Ecto neural progenitor cell (in vitro differentiated cells): ENCODE measurements around the gene DUOXA2.

Experiments
- DNase-seq: peaks from one replicate; pipeline ENCODE4 v3.0.0-alpha.2; 2018; ENCODE audit warnings: low spot score

DUOXA2 gene

DNA sequence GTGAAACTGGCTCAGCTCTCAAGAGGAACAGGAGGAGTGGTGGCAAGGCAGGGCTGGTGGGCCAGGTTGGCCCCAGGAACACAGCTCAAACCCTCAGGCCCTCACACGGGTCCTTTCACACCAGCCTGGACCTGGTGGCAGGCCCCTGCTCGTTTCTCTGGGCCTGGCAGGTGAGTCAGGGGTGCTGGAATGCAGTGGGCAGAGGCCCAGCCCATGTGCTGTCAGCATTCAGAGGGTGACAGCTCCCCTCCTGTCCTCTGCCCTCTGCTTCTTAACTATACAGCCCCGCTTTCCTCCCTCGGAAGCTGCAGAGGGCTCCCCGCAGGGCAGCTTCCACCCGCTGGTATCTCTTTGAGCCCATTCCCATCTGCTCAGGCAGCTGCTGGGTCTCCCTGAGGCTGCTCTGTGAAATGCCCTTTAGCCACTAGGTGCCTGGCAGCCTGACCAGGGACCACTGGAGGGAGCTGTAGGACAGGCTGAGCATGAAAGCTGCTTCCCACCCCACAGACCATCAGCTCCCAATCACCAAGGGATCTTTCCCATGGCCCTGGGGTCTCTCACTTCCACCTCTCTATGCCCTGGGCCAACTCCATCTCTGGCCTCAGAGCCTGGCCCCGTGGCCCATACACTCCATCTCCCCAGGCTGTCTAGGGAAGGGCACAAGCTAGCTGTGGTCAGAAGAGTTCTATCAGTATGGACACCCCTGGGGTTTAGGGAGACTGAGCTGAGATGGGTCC, 48.8 kb downstream of the DUOXA2 start:
- DNase-seq, result peak; percentile 86

DNA sequence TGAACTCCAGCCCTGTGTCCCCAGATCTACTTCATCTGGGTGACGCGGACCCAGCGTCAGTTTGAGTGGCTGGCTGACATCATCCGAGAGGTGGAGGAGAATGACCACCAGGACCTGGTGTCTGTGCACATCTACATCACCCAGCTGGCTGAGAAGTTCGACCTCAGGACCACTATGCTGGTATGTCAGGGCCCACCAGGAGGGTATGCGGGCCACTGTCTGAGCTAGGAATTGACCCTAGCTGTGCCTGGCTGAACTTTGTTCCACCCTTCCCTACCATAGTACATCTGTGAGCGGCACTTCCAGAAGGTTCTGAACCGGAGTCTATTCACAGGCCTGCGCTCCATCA, 49.4 kb downstream of the DUOXA2 start:
- DNase-seq, result no peak

DNA sequence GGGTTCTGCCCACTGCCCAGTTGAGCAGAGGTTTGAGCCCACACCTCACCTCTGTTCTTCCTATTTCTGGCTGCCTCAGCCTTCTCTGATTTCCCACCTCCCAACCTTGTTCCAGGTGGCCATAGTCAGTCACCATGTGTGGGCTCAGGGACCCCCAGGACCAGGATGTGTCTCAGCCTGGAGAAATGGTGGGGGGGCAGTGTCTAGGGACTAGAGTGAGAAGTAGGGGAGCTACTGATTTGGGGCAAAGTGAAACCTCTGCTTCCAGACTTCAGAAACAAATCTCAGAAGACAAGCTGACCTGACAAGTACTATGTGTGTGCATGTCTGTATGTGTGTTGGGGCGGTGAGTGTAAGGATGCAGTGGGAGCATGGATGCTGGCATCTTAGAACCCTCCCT, 50.8 kb downstream of the DUOXA2 start:
- DNase-seq, result no peak

GRCh38 chr15:45165536-45165935, 51.4 kb downstream of the DUOXA2 start:
- DNase-seq, result no peak

- peak; percentile 91 for DNase-seq
Measured at GRCh38 chr15:45166834-45167630, 52.9 kb downstream of the DUOXA2 start.

GRCh38 chr15:45167631-45168205, 53.6 kb downstream of the DUOXA2 start:
- DNase-seq, result no peak
